Uterus (tissue), 2 donors: Measurements from ENCODE around the gene PRELID3B.

ENCODE experiments used
- CTCF ChIP-seq, 4 experiments: fragments of 200-600 bp in 2 of 4; fragments of 450-650 bp in 2 of 4; sonication (generic) in 2 of 4; IDR thresholded peaks; one replicate each; pipeline ENCODE4 v1.5.1; 2016 to 2019; ENCODE audit warnings: antibody characterized with exemption in 4 of 4, mild to moderate bottlenecking in 2 of 4, moderate library complexity in 1 of 4
- POLR2A ChIP-seq, 2 donors: fragments of 450-650 bp; IDR thresholded peaks; one replicate each; pipeline ENCODE4 v1.6.1; 2016; ENCODE audit warnings: antibody characterized with exemption in 2 of 2, mild to moderate bottlenecking in 1 of 2, moderate library complexity in 1 of 2

DNA sequence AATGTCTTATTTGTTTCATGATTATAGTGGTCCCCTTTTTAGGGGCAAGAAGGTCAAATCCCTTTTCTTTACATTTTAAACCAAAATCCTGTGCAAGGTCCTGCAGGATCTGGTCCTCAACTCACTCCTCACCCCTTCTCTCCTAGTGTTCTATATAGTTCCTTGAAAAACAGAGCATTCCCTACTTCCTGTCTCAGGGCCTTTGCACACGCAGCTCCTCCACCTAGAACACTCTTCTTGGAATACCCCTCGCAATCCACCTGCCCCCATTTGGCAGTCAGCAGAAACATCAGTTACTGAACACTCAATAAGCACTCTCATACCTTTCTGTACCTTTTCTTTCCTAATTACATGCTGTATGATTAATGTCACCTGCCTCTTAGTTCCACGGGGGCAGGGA, 7.2 kb downstream of the PRELID3B start:
- no peak for TF ChIP-seq CTCF (IDR thresholded peaks at IDR 0.05)
- no peak for TF ChIP-seq POLR2A (IDR thresholded peaks at IDR 0.05)
